ENCODE results near the gene WDR90. TPM values are rescaled to one million over a fixed set of nuclear protein-coding genes. Genes with fewer than 3 reads are reported as not detected.
A peak's percentile ranks its signal among the peaks of the same experiment; 100 is the strongest.

Gene WDR90
- total and polyA plus RNA-seq, 2 of the 13 experiments (the other 11 are each of a cell fraction or from before 2014, with no cell fraction given) = 14.9 to 28.9 TPM

DNA sequence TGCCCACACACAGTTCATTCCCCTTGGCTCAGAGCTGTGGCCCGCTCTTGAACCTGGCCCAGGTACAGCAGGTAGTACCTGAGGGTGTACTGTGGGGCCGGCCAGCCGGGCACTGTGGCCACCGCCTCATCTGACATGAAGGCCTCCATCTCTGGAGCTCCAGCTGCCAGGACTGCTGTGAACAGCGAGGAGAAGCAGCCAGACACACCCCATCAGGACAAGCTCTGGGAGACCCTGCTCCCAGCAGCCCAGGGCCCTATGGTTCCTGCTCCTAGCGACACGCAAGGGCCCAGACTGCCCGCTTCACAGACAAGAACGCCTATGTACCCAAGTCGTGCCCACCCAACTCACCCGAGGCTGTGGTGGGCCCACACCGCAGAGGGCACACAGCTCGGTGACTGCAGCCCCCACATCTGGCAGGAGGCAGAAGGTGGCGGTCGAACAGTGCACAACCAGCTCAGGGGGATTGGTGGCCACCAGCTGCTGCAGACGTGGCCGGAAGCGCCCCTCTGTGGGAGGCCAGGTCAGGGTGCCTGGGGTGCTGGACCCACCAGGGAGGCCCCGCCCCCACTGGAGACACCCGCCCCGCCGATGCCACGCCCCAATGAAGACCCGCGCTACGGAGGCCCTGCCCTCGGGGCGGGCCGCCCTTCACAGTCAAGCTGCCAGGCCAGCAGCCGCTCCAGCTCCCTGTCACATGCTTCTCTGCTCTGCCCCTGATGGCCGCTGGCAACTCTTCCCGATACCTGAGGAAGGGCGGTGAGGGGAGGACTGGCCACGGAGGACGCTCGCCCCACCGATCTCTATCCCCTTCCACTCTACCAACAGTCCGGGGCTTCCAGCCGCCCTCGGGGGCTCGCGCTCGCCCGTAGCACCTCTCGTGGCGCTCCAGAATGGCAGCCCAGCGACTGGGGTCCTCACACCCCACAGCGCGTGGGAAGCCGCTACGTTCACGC lies 30.0 kb downstream of the WDR90 start (continued):
- no peak for TF ChIP-seq ZNF326 (CRISPR knock-in tag; IDR thresholded peaks at IDR 0.05; ENCODE audit: borderline replicate concordance)
- TF ChIP-seq, protein P1, sequence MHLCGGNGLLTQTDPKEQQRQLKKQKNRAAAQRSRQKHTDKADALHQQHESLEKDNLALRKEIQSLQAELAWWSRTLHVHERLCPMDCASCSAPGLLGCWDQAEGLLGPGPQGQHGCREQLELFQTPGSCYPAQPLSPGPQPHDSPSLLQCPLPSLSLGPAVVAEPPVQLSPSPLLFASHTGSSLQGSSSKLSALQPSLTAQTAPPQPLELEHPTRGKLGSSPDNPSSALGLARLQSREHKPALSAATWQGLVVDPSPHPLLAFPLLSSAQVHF (CRISPR knock-in tag; IDR thresholded peaks at IDR 0.05) = no peak
- no peak for TF ChIP-seq FOXP1 (IDR thresholded peaks at IDR 0.05)
- TF ChIP-seq FOXP1 (CRISPR knock-in tag; IDR thresholded peaks at IDR 0.05) = no peak
- TF ChIP-seq SMAD9 (CRISPR knock-in tag; IDR thresholded peaks at IDR 0.05) = no peak
- no peak for TF ChIP-seq ZNF296 (CRISPR knock-in tag; conservative IDR thresholded peaks at IDR 0.05)
- TF ChIP-seq ZNF772 (CRISPR knock-in tag; IDR thresholded peaks at IDR 0.05) = peak; percentile 84; the same call in 1 of the 2 replicates
- TF ChIP-seq IKZF1 (IDR thresholded peaks at IDR 0.05) = no peak
- TF ChIP-seq ZNF660 (CRISPR knock-in tag; IDR thresholded peaks at IDR 0.05; ENCODE audit: borderline replicate concordance, low read depth) = no peak
- TF ChIP-seq KDM1A (CRISPR knock-in tag; IDR thresholded peaks at IDR 0.05) = no peak
- TF ChIP-seq STAG1 (CRISPR knock-in tag; IDR thresholded peaks at IDR 0.05) = no peak
- TF ChIP-seq, protein P2, sequence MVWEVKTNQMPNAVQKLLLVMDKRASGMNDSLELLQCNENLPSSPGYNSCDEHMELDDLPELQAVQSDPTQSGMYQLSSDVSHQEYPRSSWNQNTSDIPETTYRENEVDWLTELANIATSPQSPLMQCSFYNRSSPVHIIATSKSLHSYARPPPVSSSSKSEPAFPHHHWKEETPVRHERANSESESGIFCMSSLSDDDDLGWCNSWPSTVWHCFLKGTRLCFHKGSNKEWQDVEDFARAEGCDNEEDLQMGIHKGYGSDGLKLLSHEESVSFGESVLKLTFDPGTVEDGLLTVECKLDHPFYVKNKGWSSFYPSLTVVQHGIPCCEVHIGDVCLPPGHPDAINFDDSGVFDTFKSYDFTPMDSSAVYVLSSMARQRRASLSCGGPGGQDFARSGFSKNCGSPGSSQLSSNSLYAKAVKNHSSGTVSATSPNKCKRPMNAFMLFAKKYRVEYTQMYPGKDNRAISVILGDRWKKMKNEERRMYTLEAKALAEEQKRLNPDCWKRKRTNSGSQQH (CRISPR knock-in tag; IDR thresholded peaks at IDR 0.05; ENCODE audit: low read depth) = no peak
- TF ChIP-seq RFX1 (IDR thresholded peaks at IDR 0.05) = no peak
- TF ChIP-seq, protein P3, sequence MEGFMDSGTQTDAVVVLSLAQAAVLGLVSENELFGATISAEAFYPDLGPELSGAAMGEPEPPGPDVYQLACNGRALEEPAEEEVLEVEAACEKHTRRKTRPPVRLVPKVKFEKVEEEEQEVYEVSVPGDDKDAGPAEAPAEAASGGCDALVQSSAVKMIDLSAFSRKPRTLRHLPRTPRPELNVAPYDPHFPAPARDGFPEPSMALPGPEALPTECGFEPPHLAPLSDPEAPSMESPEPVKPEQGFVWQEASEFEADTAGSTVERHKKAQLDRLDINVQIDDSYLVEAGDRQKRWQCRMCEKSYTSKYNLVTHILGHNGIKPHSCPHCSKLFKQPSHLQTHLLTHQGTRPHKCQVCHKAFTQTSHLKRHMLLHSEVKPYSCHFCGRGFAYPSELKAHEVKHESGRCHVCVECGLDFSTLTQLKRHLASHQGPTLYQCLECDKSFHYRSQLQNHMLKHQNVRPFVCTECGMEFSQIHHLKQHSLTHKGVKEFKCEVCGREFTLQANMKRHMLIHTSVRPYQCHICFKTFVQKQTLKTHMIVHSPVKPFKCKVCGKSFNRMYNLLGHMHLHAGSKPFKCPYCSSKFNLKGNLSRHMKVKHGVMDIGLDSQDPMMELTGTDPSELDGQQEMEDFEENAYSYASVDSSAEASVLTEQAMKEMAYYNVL (CRISPR knock-in tag; IDR thresholded peaks at IDR 0.05; ENCODE audit: borderline replicate concordance) = no peak
- no peak for TF ChIP-seq NPAS2 (CRISPR knock-in tag; IDR thresholded peaks at IDR 0.05; ENCODE audit: borderline replicate concordance)
- no peak for TF ChIP-seq ZNF24 (IDR thresholded peaks at IDR 0.05)
- TF ChIP-seq, protein P4, sequence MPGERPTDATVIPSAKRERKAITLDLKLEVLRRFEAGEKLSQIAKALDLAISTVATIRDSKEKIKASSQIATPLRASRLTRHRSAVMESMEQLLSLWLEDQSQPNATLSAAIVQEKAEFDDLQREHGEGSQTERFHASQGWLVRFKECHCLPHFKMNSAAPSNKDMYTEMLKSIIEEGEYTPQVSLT (CRISPR knock-in tag; IDR thresholded peaks at IDR 0.05; ENCODE audit: borderline replicate concordance, low read depth) = no peak
- TF ChIP-seq, protein P5, sequence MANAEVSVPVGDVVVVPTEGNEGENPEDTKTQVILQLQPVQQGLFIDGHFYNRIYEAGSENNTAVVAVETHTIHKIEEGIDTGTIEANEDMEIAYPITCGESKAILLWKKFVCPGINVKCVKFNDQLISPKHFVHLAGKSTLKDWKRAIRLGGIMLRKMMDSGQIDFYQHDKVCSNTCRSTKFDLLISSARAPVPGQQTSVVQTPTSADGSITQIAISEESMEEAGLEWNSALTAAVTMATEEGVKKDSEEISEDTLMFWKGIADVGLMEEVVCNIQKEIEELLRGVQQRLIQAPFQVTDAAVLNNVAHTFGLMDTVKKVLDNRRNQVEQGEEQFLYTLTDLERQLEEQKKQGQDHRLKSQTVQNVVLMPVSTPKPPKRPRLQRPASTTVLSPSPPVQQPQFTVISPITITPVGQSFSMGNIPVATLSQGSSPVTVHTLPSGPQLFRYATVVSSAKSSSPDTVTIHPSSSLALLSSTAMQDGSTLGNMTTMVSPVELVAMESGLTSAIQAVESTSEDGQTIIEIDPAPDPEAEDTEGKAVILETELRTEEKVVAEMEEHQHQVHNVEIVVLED (CRISPR knock-in tag; IDR thresholded peaks at IDR 0.05; ENCODE audit: borderline replicate concordance) = no peak; the same call in 1 of the 2 replicates
- no peak for TF ChIP-seq EZH2 (conservative IDR thresholded peaks at IDR 0.05; ENCODE audit: low read depth, low read length)
- TF ChIP-seq, protein P6, sequence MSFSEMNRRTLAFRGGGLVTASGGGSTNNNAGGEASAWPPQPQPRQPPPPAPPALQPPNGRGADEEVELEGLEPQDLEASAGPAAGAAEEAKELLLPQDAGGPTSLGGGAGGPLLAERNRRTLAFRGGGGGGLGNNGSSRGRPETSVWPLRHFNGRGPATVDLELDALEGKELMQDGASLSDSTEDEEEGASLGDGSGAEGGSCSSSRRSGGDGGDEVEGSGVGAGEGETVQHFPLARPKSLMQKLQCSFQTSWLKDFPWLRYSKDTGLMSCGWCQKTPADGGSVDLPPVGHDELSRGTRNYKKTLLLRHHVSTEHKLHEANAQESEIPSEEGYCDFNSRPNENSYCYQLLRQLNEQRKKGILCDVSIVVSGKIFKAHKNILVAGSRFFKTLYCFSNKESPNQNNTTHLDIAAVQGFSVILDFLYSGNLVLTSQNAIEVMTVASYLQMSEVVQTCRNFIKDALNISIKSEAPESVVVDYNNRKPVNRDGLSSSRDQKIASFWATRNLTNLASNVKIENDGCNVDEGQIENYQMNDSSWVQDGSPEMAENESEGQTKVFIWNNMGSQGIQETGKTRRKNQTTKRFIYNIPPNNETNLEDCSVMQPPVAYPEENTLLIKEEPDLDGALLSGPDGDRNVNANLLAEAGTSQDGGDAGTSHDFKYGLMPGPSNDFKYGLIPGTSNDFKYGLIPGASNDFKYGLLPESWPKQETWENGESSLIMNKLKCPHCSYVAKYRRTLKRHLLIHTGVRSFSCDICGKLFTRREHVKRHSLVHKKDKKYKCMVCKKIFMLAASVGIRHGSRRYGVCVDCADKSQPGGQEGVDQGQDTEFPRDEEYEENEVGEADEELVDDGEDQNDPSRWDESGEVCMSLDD (CRISPR knock-in tag; IDR thresholded peaks at IDR 0.05; ENCODE audit: borderline replicate concordance) = no peak
- TF ChIP-seq DNMT3B (CRISPR knock-in tag; conservative IDR thresholded peaks at IDR 0.05) = no peak
